Hematopoietic multipotent progenitor cell treated with erythropoietin and hydrocortisone succinate and interleukin-3 and kit ligand, for 6 days (in vitro differentiated cells): ENCODE results near the gene PIM3.

Experiments
- DNase-seq: peaks from one replicate; pipeline ENCODE4 v3.0.0-alpha.2; 2015

PIM3 gene

DNA sequence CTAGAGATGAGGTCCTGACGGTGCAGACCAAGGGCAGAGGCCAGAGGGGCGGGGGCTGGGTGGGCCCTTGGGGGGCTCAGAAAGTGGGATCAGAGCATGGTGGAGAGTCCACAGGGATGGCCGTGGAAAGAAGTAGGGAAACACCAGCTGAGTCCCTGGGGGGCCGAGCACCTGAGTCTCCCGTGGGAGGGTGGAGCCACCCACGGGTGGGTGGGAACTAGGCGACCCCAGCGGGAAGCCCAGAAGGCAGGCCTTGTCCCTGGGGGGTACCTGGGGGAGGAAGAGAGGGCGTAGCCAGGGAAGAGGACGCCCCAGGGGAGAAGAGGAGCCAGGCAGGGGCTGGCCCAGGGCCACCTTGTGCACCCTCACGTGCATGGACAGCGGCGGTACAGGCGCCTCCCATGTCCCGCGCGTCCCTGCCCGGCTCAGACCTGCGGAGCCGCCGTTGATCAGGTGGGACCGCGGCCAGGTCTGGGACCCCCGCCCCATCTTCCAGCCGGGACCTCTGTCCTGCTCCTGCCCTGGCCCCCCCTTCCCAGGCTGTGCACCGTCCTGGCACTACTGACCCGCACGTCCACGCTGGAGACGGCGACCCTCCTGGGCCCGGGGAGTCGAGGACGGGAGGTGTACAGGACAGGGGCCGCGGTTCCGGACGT, 31.9 kb upstream of the PIM3 start:
- no peak for DNase-seq

DNA sequence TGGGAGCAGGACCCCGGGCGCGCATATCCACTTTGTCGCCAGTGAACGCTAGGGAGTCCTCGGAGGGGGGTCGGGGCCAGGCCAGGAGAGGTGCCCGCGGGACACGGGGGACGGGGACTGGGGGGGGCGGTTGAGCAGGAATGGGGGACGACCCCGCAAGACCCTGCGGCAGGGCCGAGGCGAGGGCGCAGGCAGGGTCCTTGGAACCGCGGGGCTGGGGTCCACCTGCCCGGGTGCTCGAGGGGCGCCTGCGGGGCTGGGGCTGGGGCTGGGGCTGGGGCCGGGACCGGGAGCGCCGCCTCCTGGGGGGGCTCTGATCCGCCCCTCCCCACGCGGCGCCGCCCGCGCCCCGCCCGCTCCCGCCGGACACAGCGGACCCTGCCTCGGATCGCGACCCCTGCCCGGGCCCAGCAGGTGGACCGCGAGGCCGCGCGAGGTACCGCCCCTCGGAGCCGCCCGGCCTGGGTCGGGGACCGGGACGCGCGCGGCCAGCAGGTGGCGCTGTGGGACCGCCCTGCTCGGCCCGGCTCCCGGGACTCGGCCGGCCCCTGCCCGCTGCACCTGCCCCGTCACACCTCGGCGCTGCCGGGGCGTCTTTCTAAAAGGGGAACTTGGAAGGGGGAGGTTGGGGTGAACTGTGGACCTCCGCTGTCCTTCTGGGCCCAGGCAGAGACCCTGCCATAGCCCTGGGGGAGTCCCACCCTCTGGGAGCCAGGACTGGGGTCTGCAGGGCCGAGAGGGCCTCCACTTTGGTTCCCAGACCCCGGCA, 31.2 kb upstream of the PIM3 start:
- peak; percentile 70 for DNase-seq

GRCh38 chr22:49929994-49930575, 30.5 kb upstream of the PIM3 start:
- DNase-seq: no peak

DNA sequence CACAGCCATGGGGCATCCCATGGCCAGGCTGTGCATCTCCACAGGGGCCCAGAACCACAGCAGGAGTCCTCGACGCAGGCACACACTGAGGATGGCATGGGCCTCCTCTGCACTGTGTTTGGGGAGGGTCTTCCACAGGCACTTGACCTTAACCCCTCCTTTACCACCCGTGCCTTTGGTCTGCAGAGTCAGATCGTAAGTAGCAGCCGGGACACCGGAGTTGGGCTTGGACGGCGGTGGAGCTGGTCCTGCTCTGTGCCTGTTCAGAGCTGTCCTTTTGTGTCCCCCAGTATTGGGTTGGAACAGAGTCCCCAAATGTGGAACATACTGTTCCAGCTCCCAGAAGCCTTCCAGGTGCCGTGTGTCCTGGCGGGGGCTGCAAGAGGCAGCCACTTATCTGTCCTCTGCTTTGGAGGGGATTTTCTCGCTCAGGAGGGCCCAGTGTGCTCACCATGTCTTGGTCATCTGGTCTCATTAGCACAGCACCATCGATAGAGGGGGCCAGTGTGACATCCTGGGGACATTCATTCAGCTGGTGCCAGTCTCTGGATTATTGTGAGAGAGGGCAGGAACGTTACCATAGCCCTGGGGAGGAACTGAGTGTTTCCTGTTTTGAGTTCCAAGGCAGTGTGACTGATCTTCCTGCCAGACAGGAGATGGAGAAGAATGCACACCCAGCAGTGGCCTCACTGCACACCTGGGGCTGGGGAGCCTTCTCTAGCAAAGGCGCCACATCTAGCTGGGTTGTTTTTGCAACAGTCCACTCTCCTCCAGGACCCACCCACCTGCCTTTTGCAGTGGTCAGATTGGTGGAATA, 29.8 kb upstream of the PIM3 start:
- DNase-seq: peak; percentile 89

DNA sequence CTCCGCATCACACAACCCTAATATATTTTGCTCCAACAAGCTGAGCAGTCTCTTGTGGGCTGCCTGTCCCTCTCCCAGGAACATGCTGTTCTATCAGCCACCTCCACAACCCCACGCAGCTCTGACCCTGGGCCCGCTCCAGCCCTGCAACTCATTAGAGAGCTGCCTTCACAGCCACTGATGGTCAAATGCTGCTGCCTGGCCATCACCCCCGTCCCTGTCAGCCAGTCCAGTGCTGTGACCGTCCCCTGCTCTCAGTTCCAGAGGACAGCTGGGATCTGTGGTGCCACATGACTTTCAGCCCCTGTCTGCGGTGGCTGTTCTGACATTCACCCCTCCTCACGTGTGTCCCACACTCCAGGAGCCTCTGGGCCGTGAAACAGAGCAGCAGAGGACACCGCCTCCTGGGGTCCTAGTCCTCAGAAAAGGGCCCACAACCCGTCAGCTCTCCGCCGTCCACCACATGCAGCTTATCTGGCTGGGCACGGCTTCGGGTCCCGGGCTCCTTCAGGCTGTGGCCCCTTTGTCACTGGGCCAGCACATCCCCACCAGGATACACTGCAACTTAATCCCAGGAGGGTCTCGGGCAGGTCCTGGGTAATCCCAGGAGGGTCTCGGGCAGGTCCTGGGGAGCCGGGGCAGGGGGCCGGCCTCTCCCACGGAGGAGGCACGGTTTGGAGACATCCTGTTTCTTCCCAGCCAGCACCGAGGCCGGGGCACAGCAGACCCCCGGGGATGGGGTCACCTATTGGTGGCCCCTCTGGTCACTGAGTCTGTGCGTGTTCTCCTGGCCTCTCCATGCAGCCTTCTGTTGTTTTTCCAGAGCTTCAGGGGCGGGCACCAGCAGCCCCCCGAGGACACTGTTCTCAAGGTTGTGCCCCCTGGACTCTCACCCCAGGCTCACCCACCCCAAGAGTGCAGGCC, 27.1 kb upstream of the PIM3 start:
- no peak for DNase-seq

DNA sequence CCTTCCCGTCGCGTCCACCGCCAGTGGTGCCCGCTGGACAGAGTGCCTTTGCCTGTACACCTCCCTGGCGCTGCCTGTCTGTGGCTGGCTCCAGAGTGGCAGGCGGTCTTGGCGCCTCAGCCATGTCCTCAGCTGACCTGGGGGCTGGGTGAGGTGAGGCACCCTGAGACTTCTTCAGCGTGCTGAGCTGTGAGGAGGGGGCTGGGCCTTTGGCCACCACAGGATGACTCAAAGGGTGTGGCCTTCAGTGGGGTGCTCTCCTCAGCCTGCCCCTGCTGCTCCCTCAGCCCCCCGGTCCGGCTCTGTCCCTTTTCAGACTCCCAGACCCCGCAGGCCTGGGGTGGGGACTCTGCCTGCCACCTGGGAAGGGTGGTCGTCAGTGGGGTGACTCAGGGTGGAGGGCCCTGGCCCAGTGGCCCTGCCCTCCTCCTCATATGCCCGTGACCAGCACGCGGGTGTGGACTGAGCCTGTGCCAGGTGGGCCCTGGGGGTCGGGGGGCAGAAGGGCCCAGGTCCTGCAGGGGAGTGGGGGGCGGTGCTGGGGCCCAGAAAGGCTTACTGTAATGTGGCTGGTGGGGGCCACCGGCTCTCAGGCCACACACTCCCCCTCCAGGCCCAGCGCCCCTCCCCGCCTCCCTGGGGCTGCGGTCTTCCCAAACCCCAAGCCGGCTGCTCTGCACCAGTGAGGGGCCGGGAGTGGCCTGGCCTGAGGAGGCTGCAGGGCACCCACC, 26.2 kb upstream of the PIM3 start:
- peak; percentile 63 for DNase-seq

DNA sequence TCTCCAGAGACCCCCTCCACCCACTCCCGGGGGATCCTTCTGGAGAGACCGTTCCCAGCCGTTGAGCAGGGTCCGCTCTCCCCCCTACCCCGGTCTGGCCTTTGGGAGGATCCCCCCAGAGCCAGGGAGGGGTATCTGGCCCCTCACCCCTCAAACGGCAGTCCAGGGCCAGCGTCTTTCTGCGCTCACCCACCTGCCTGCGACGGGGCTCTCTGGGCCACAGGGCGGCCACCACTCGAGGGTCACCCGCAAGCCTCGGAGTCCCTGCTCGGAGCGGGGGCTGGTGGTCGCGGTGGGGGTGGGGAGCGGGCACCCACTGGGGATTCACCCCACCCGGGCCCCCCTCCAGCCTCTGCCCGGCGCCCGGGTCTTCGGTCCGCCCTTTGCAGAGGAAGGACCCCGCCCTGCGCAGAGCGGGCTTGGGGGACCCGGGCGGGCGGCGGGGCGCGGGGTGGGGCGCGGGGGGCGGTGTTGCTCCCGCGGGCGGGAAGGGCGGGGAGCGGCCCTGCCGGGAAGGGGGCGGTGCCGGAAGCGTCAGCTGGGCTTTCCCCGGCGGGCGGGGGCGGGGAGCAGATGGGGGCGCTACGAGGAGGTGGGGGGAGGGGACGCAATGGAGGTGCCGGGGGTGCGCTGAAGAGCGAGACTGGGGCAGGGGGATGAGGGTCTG, 25.5 kb upstream of the PIM3 start:
- peak; percentile 81 for DNase-seq

- no peak for DNase-seq
Observed at GRCh38 chr22:49935561-49935960, 25.0 kb upstream of the PIM3 start.

GRCh38 chr22:49936018-49936972, 24.3 kb upstream of the PIM3 start:
- peak; percentile 76 for DNase-seq

- DNase-seq: no peak
Observed at GRCh38 chr22:49936973-49937757, 23.4 kb upstream of the PIM3 start.

DNA sequence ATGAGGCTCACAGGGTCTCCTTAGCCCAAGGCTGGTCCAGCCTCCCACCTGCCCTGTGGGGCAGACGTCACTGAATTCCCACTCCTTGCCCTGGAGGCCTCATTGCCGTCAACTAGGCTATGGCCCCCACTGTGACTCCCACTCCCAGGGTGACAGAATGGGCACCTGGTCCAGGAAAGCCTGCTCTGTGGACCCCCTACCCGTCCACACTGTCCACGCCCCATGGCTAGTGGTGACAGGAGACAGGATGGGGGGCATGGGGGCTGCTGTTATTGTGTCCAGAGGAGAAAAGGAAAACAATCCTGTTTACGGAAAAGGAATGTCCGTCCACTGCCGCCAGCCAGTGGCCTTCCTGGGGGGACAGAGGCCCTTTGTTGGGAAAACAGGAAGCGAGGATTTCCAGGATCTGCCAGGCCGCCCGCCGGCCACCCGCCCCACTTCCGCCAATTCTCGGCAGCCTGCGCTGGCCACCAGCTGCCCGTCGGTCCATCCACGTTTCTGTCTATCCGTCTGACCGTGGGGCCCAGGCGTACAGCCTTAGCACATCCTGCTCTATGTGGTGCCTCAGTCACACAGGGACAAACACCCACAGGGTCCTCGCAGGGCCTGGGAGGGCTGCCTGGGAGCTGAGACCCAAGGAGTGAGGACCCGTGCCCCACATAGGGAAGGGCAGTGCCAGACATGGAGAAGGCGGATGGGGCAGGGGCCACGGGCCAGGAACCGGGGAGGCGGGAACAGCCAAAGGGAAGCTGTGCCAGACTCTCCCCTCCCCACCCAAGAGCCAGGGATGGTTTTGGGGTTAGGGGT, 22.6 kb upstream of the PIM3 start:
- no peak for DNase-seq

- no peak for DNase-seq
Observed at GRCh38 chr22:49938565-49939136, 21.9 kb upstream of the PIM3 start.

DNA sequence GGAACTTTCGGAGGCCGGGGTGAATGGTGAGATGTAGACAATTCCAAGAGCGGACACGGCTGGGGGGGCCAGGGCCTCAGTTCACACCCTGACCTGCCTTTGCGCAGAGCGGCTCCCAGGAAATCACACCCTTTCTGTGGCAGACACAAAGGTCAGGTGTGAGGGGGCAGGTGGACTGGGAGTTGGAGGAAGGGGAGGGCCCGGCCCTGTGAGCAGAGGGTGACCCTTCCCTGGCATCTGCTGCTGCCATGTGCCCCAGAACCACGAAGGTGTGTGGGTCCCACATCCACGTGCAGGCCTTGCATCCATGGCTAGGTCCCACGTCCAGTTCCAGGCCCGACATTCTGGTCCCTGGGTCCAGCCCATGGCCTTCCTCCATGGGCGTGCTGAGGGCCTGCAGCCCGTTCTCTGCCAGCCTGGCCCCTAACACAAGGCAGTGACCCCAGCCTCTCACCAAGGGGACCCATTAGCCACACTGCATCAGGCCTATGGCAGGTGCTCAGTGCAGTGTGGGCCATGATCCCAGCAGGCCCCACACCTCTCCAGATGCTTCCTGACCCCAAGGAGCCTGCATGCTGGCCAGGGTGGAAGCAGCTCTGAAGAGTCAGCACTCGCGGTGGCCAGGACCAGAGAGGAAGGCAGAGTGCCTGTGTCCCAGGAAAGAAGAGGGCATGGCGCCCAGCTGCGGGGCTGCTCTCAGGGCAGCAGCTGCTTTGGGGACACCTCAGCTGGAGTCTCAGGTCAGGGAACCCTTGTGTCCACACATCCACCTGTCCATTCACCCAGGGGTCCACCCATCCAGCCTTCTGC, 18.9 kb upstream of the PIM3 start:
- DNase-seq: no peak

DNA sequence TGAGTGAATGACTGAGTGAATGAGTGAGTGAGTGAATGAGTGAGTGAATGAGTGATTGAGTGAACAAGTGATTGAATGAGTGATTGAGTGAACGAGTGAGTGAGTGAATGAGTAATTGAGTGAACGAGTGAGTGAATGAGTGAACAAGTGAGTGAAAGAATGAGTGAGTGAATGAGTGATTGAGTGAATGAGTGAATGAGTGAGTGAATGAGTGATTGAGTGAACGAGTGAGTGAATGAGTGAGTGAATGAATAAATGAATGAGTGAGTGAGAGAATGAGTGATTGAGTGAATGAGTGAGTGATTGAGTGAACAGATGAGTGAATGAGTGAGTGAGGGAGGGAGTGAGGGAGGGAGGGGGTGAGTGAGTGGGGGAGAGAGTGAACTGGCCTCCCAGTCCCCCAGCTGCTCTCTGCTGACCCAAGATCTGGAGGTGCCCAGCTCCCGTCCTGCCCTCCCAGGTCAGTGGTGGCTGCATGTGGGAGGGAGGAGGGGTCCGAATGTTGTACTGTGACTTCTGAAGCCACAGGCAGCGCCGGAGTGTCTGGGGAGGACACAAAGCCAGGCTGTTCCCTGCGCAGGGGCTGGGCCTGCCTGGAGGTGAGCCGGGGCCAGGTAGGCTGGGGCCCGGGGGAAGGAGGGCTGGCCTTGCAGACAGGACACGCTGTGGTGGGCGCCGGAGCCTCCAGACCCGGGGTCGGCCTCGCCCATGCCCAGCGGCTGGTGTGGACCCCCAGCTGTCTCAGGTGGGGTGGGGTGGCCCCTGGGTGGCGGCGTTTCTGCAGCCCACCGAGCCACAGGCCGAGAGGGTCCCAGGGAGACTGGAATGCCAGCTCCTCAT, 17.8 kb upstream of the PIM3 start:
- DNase-seq: no peak

DNA sequence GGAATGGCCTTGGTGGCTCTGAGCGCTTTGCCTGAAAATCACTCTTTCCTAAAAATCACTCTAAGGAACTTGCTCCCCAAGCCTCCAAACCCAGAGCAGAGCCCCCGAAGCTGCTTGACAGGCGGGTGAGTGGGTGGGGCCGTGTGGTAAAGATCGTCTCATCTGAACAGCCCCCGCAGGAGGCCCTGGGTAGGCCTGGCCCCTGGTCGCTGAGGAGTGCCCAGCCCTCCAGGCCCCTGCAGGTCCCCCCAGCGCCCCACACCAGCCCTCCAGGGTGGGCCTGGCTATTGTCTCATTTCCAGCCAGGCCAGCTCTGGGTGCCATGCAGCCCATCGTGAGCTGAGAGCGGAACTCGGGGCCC, 17.2 kb upstream of the PIM3 start:
- no peak for DNase-seq
